ENCODE results near the gene SLC25A40. TPM values are rescaled to one million over a fixed set of nuclear protein-coding genes. Genes with fewer than 3 reads are reported as not detected.

Gene SLC25A40
- total RNA-seq, 4 donors from 2014 or later = 3.2 to 90.2 (median 27.1) TPM

- TF ChIP-seq CTCF (IDR thresholded peaks at IDR 0.05) = no peak
- TF ChIP-seq POLR2A (IDR thresholded peaks at IDR 0.05) = no peak
- intact Hi-C loops (cut with DNase I; ENCODE audit: low total_unique reads) = no loop called here
- peaks cover 0 to 24% of the 10 kb centered on the region in 2 donors for H3K9me3 ChIP-seq
- H3K4me3 ChIP-seq = no peak overlapping the region
- no peak overlapping the region for H3K27ac ChIP-seq
- DNase-seq = no peak
- H3K36me3 ChIP-seq = no peaks in the 10 kb centered on the region
- no peaks in the 10 kb centered on the region for H3K27me3 ChIP-seq
- no peaks in the 10 kb centered on the region for H3K4me1 ChIP-seq
Measured at GRCh38 chr7:87866089-87866488, 10.1 kb downstream of the SLC25A40 start.

GRCh38 chr7:87858417-87859100 is 17.6 kb downstream of the SLC25A40 start:
- intact Hi-C loops (cut with DNase I; ENCODE audit: low total_unique reads) = no loop called here
- Histone ChIP-seq H3K4me3 (no peak overlapping the region), H3K9me3 (no peaks in the 10 kb centered on the region), H3K27ac (no peak overlapping the region), H3K4me1 (no peaks in the 10 kb centered on the region), H3K36me3 (no peaks in the 10 kb centered on the region), H3K27me3 (no peaks in the 10 kb centered on the region)
- TF ChIP-seq POLR2A (IDR thresholded peaks at IDR 0.05) (no peak), CTCF (IDR thresholded peaks at IDR 0.05) (no peak)
- DNase-seq = no peak

- Histone ChIP-seq H3K27me3 (no peaks in the 10 kb centered on the region), H3K9me3 (no peaks in the 10 kb centered on the region), H3K27ac (no peak overlapping the region), H3K4me3 (no peak overlapping the region), H3K36me3 (no peaks in the 10 kb centered on the region), H3K4me1 (no peaks in the 10 kb centered on the region)
- intact Hi-C loops (cut with DNase I; ENCODE audit: low total_unique reads) = no loop called here
- TF ChIP-seq POLR2A (IDR thresholded peaks at IDR 0.05) (no peak), CTCF (IDR thresholded peaks at IDR 0.05) (no peak)
- DNase-seq = no peak
Measured at GRCh38 chr7:87853237-87853864, 22.8 kb downstream of the SLC25A40 start.

- no peaks in the 10 kb centered on the region for H3K27me3 ChIP-seq
- TF ChIP-seq POLR2A (IDR thresholded peaks at IDR 0.05) (no peak), CTCF (IDR thresholded peaks at IDR 0.05) (no peak)
- H3K4me1 ChIP-seq = no peaks in the 10 kb centered on the region
- no peaks in the 10 kb centered on the region for H3K36me3 ChIP-seq
- no peak overlapping the region for H3K4me3 ChIP-seq
- H3K9me3 ChIP-seq = no peaks in the 10 kb centered on the region
- intact Hi-C loops (cut with DNase I; ENCODE audit: low total_unique reads) = no loop called here
- DNase-seq = no peak
- no peak overlapping the region for H3K27ac ChIP-seq
Measured at GRCh38 chr7:87852306-87852705, 23.9 kb downstream of the SLC25A40 start.

GRCh38 chr7:87850836-87851593 is 25.1 kb downstream of the SLC25A40 start:
- Histone ChIP-seq H3K4me3 (no peak overlapping the region), H3K36me3 (no peaks in the 10 kb centered on the region), H3K4me1 (no peaks in the 10 kb centered on the region), H3K9me3 (no peaks in the 10 kb centered on the region), H3K27me3 (no peaks in the 10 kb centered on the region), H3K27ac (no peak overlapping the region)
- TF ChIP-seq CTCF (IDR thresholded peaks at IDR 0.05) = no peak
- TF ChIP-seq POLR2A (IDR thresholded peaks at IDR 0.05) = no peak
- intact Hi-C loops (cut with DNase I; ENCODE audit: low total_unique reads) = no loop called here
- no peak for DNase-seq

Data from uterus (tissue), 4 donors.